ENCODE data around the gene FILIP1.
A peak's percentile ranks its signal among the peaks of the same experiment; 100 is the strongest.

FILIP1 gene

GRCh38 chr6:75246386-75246785 lies 247.2 kb downstream of the FILIP1 start:
- no peak for DNase-seq

GRCh38 chr6:75244063-75244584 lies 249.5 kb downstream of the FILIP1 start:
- no peak for DNase-seq

GRCh38 chr6:75243333-75244062 lies 250.1 kb downstream of the FILIP1 start, which contains the start of gene COX7A2:
Gene COX7A2 (minus strand): TSS chr6:75243801. CDS start chr6:75243734, 67 bp downstream.
- peak; percentile 84 to 87 for DNase-seq

Data from stimulated activated CD4-positive, alpha-beta T cell treated with anti-CD3 and anti-CD28 coated beads, Interleukin-2, amount 100 ng/mL, for 24 hours (primary cell).